SU-DHL-6 (cell line): Measurements from ENCODE around the gene ZNF346.

ENCODE experiments used
- H2AFZ ChIP-seq: fragments of 200-600 bp; sonication (generic); 2 replicates; pipeline ENCODE4 v1.6.1; 2014; ENCODE audit warnings: low read depth, mild to moderate bottlenecking, moderate library complexity, mixed read lengths, antibody characterized with exemption, low read length; ENCODE audit not compliant: severe bottlenecking
- H3F3A ChIP-seq: fragments of 200-600 bp; shearing (Covaris generic); 2 replicates; pipeline ENCODE4 v1.6.0; 2016; ENCODE audit warnings: antibody characterized with exemption, mild to moderate bottlenecking; ENCODE audit not compliant: insufficient read depth
- H3K27ac ChIP-seq: fragments of 200-600 bp; sonication (generic); 2 replicates; pipeline ENCODE4 v1.5.1; 2016; ENCODE audit warnings: low read depth, mild to moderate bottlenecking, low read length, moderate library complexity, mixed read lengths
- H3K27me3 ChIP-seq: fragments of 200-600 bp; sonication (generic), shearing (Covaris generic); 2 replicates; pipeline ENCODE4 v1.6.0; 2014; ENCODE audit warnings: mild to moderate bottlenecking, low read length
- H3K36me3 ChIP-seq: fragments of 200-600 bp; sonication (generic); 2 replicates; pipeline ENCODE4 v1.6.1; 2014; ENCODE audit warnings: mild to moderate bottlenecking, low read length, mixed read lengths
- H3K4me2 ChIP-seq: fragments of 300-600, 200-600 bp; shearing (Covaris generic), sonication (generic); 2 replicates; pipeline ENCODE4 v1.6.0; 2014; ENCODE audit warnings: low read length, low read depth, mild to moderate bottlenecking; ENCODE audit not compliant: poor library complexity, severe bottlenecking
- H3K4me3 ChIP-seq: fragments of 200-600 bp; sonication (generic); 2 replicates; pipeline ENCODE4 v1.5.1; 2014; ENCODE audit warnings: antibody characterized with exemption, low read length, mild to moderate bottlenecking, mixed read lengths; ENCODE audit not compliant: insufficient read depth, poor library complexity, severe bottlenecking
- H3K79me2 ChIP-seq: fragments of 200-600 bp; sonication (generic); 2 replicates; pipeline ENCODE4 v1.6.1; 2014; ENCODE audit warnings: mild to moderate bottlenecking, low read length, moderate library complexity; ENCODE audit not compliant: insufficient read depth
- H3K9ac ChIP-seq: fragments of 200-600 bp; sonication (generic); 2 replicates; pipeline ENCODE4 v1.7.0; 2014; ENCODE audit warnings: mild to moderate bottlenecking, low read length
- H3K9me2 ChIP-seq: fragments of 200-600 bp; sonication (generic); replicated peaks from 2 replicates; pipeline ENCODE4 v1.6.1; 2014; ENCODE audit warnings: low read length; ENCODE audit not compliant: insufficient read depth
- H3K9me3 ChIP-seq: fragments of 200-600 bp; sonication (generic); 2 replicates; pipeline ENCODE4 v1.6.1; 2014; ENCODE audit warnings: low read length, mixed read lengths; ENCODE audit not compliant: insufficient read depth
- H4K20me1 ChIP-seq: fragments of 200-600 bp; sonication (generic); 2 replicates; pipeline ENCODE4 v1.6.1; 2014; ENCODE audit warnings: low read depth, mild to moderate bottlenecking, antibody characterized with exemption, low read length, moderate library complexity, mixed read lengths
- CTCF ChIP-seq: fragments of 200-600 bp; sonication (generic); IDR thresholded peaks from one replicate; pipeline ENCODE4 v1.5.1; 2017; ENCODE audit warnings: antibody characterized with exemption, mild to moderate bottlenecking, low read length, moderate library complexity; ENCODE audit not compliant: insufficient read depth, poor library complexity, severe bottlenecking
- EZH2phosphoT487 ChIP-seq: fragments of 200-600 bp; sonication (generic), shearing (Covaris generic); conservative IDR thresholded peaks from 2 replicates; pipeline ENCODE4 v1.6.1; 2018; ENCODE audit warnings: mild to moderate bottlenecking, antibody characterized with exemption, low read length, moderate library complexity, mixed read lengths

Gene ZNF346

DNA sequence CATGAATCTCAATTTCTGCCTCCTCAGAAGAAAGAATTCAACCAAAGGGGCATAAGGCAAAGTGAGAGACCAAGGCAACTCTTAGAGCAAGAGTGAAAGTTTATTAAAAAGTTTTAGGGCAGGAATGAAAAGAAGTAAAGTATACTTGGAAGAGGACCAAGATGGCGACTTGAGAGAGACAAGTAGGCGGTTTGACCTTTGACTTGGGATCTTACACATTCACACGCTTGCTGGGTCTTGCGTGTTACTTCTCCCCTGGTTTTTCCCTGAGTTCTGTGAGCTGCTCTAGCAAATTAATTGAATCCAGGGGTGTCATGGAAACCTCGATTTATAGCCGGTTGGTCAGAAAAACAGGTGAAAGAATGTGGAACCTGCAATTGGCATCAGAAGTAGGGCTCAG lies 7.0 kb downstream of the ZNF346 start:
- Histone ChIP-seq H3K36me3 (peaks cover 8% of the 10 kb centered on the region), H3K27ac (no peak overlapping the region), H3K9ac (no peak overlapping the region), H3F3A (0 out of 2 replicates have a peak, but pooled peaks cover 7% of the 10 kb centered on the region), H3K27me3 (no peaks in the 10 kb centered on the region), H2AFZ (no peak overlapping the region), H3K4me3 (no peak overlapping the region), H3K4me2 (no peak overlapping the region), H3K9me2 (no peaks in the 10 kb centered on the region), H3K9me3 (no peaks in the 10 kb centered on the region), H3K79me2 (peaks cover 87% of the 10 kb centered on the region), H4K20me1 (0 out of 2 replicates have a peak, but pooled peaks cover 2% of the 10 kb centered on the region)
- TF ChIP-seq CTCF, result no peak
- TF ChIP-seq EZH2phosphoT487, result no peak

GRCh38 chr5:177035976-177036375 lies 13.5 kb downstream of the ZNF346 start:
- 0 out of 2 replicates have a peak, but pooled peaks cover 4% of the 10 kb centered on the region for H4K20me1 ChIP-seq
- no peaks in the 10 kb centered on the region for H3K9me3 ChIP-seq

GRCh38 chr5:177036443-177036842 lies 13.9 kb downstream of the ZNF346 start:
- Histone ChIP-seq H3K27me3 (no peaks in the 10 kb centered on the region), H3K4me2 (no peak overlapping the region)

More at GRCh38 chr5:177035976-177036375, 13.5 kb downstream of the ZNF346 start:
- H3K27me3 ChIP-seq, result no peaks in the 10 kb centered on the region
- H3K9me2 ChIP-seq, result no peaks in the 10 kb centered on the region
- peaks cover 86% of the 10 kb centered on the region for H3K79me2 ChIP-seq
- no peak overlapping the region for H3K27ac ChIP-seq
- H3K9ac ChIP-seq, result no peak overlapping the region
- TF ChIP-seq EZH2phosphoT487 (no peak), CTCF (no peak)
- no peak overlapping the region for H3K4me2 ChIP-seq
- H2AFZ ChIP-seq, result no peak overlapping the region
- peaks cover 5% of the 10 kb centered on the region; the same call in 1 of the 2 replicates for H3K36me3 ChIP-seq
- H3K4me3 ChIP-seq, result no peak overlapping the region
- H3F3A ChIP-seq, result no peaks in the 10 kb centered on the region

More at GRCh38 chr5:177036443-177036842, 13.9 kb downstream of the ZNF346 start:
- no peak overlapping the region for H3K4me3 ChIP-seq
- H3K9me2 ChIP-seq, result no peaks in the 10 kb centered on the region
- H2AFZ ChIP-seq, result no peak overlapping the region
- H3K36me3 ChIP-seq, result peaks cover 5% of the 10 kb centered on the region; the same call in 1 of the 2 replicates
- H3K79me2 ChIP-seq, result peaks cover 81% of the 10 kb centered on the region
- H3K9ac ChIP-seq, result no peak overlapping the region
- H3F3A ChIP-seq, result no peaks in the 10 kb centered on the region
- H3K9me3 ChIP-seq, result no peaks in the 10 kb centered on the region
- no peak overlapping the region for H3K27ac ChIP-seq
- 0 out of 2 replicates have a peak, but pooled peaks cover 4% of the 10 kb centered on the region for H4K20me1 ChIP-seq
- TF ChIP-seq EZH2phosphoT487, result no peak
- no peak for TF ChIP-seq CTCF
